Measurements from ENCODE around the gene DYNLT4. TPM values are rescaled to one million over a fixed set of nuclear protein-coding genes. Genes with fewer than 3 reads are reported as not detected.

Gene DYNLT4
- total and polyA plus RNA-seq, 2 of the 13 experiments (the other 11 are each of a cell fraction or from before 2014, with no cell fraction given), result 0.77 TPM; not detected in 1

DNA sequence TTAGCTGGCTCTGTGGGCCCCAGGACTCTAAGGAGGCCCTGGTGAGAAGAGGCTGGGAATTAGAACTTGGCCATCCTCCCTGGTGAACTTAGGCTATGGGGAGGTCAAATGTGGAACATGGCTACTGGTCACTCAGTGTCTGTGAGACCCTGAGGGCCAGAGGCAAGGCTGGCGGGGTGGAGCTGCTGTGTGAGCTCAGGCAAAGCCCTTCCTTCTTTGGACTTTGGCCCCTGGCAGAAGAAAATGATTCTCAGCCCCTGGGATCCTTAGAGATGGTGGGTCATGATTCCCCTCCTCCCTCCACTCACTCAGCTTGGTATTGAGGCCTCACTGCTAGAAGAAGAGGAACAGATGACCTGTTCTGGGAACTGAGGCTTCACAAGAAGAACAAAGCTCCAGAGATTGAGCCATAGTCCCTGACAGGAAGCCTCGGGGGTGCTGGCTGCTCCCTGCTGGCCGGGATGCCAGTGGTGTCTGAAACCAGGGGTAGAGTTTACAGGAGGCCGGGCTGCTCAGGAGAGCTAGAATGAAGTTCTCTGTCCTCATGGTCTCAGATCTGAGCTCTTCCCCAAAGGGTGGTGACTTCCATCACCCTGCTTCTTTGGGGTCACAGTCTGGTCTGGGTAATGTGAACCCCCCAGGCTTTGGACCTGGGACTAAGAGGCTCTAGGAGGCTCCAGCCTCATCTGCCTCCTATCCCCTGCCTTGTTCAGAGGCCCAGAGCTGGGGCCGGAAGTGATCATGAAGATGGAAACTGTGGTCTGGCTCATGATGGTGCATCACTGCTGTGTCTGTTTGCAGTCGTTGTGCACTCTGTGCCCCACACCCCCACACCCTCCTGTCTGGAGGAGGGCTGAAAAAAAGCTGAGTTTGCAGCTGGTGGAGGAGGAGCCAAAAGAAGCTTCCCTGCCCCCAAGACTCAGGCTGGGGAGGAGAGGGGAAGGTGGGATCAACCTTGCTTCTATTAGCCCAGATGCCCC, 2.1 kb upstream of the DYNLT4 start (continued):
- TF ChIP-seq, protein P1, sequence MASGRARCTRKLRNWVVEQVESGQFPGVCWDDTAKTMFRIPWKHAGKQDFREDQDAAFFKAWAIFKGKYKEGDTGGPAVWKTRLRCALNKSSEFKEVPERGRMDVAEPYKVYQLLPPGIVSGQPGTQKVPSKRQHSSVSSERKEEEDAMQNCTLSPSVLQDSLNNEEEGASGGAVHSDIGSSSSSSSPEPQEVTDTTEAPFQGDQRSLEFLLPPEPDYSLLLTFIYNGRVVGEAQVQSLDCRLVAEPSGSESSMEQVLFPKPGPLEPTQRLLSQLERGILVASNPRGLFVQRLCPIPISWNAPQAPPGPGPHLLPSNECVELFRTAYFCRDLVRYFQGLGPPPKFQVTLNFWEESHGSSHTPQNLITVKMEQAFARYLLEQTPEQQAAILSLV (CRISPR knock-in tag; IDR thresholded peaks at IDR 0.05; ENCODE audit: borderline replicate concordance), result no peak
- TF ChIP-seq RXRB (CRISPR knock-in tag; IDR thresholded peaks at IDR 0.05; ENCODE audit: borderline replicate concordance) (no peak; the same call in 1 of the 2 replicates), AKAP8 (CRISPR knock-in tag; IDR thresholded peaks at IDR 0.05) (no peak), PHB2 (IDR thresholded peaks at IDR 0.05; ENCODE audit: partially characterized antibody) (no peak), YY1 (IDR thresholded peaks at IDR 0.05; ENCODE audit: insufficient read depth, insufficient replicate concordance, low read depth, low read length) (peak; percentile 11), SP4 (CRISPR knock-in tag; IDR thresholded peaks at IDR 0.05) (no peak), ZNF850 (CRISPR knock-in tag; conservative IDR thresholded peaks at IDR 0.05) (no peak), NBN (conservative IDR thresholded peaks at IDR 0.05) (no peak), RELA (CRISPR knock-in tag; IDR thresholded peaks at IDR 0.05) (no peak), ZNF337 (CRISPR knock-in tag; IDR thresholded peaks at IDR 0.05; ENCODE audit: borderline replicate concordance, low read depth) (no peak; the same call in 1 of the 2 replicates), PRMT3 (CRISPR knock-in tag; IDR thresholded peaks at IDR 0.05; ENCODE audit: borderline replicate concordance, low read depth) (no peak), HMG20B (CRISPR knock-in tag; conservative IDR thresholded peaks at IDR 0.05) (no peak), SMC3 (IDR thresholded peaks at IDR 0.05; ENCODE audit: low read length) (no peak; the same call in 1 of the 2 replicates), ETV5 (CRISPR knock-in tag; IDR thresholded peaks at IDR 0.05; ENCODE audit: borderline replicate concordance) (peak; percentile 57; the same call in 1 of the 2 replicates), NR1H2 (CRISPR knock-in tag; IDR thresholded peaks at IDR 0.05; ENCODE audit: borderline replicate concordance, low read depth) (no peak), TEAD3 (CRISPR knock-in tag; optimal IDR thresholded peaks at IDR 0.05; ENCODE audit: borderline replicate concordance) (no peak), ZNF749 (CRISPR knock-in tag; IDR thresholded peaks at IDR 0.05; ENCODE audit: borderline replicate concordance) (no peak), ESRRA (CRISPR knock-in tag; IDR thresholded peaks at IDR 0.05; ENCODE audit: low read depth) (no peak), HNRNPUL1 (IDR thresholded peaks at IDR 0.05; ENCODE audit: low read depth, low read length) (no peak), ZNF576 (CRISPR knock-in tag; IDR thresholded peaks at IDR 0.05) (no peak), ZNF234 (CRISPR knock-in tag; conservative IDR thresholded peaks at IDR 0.05) (no peak)
- TF ChIP-seq, protein P2, sequence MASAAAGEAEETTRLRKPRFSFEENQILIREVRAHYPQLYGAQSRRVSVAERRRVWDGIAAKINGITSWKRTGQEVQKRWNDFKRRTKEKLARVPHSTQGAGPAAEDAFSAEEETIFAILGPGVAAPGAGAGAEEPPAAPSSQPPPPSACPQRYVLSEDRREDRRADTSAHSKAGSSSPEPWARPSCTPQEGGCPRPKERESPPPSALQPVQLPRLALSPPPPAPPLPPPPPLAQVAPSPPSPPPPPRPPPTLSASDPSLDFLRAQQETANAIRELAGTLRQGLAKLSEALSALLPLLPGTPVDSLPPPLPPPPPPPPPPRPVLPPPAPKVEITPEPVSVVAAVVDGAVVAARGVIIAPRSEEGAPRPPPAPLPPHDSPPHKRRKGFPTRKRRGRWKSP (CRISPR knock-in tag; IDR thresholded peaks at IDR 0.05), result no peak
